Neural progenitor cell (in vitro differentiated cells): ENCODE results near the gene RELA.

Experiments
- CTCF ChIP-seq: fragments of 200-600 bp; sonication (generic); IDR thresholded peaks from 2 replicates; pipeline ENCODE4 v1.5.1; 2017; ENCODE audit warnings: antibody characterized with exemption, mild to moderate bottlenecking
- EZH2 ChIP-seq: fragments of 200-600 bp; sonication (generic); IDR thresholded peaks from 2 replicates; pipeline ENCODE4 v1.6.1; 2017; ENCODE audit warnings: antibody characterized with exemption, mild to moderate bottlenecking, moderate library complexity
- EZH2phosphoT487 ChIP-seq: fragments of 200-600 bp; sonication (generic); IDR thresholded peaks from 2 replicates; pipeline ENCODE4 v1.6.1; 2017; ENCODE audit warnings: antibody characterized with exemption

- TF ChIP-seq CTCF (no peak), EZH2 (no peak), EZH2phosphoT487 (no peak)
These were observed 29.2 kb downstream of the RELA start for GRCh38 chr11:65633390-65634108.
